Measurements from ENCODE around the gene SPTBN5. TPM values are rescaled to one million over a fixed set of nuclear protein-coding genes. Genes with fewer than 3 reads are reported as not detected.

SPTBN5 gene
- total RNA-seq, 5 donors from 2014 or later (not counting 1 experiment from before 2014, with no cell fraction given): 1.0 to 4.0 (median 2.2) TPM

DNA sequence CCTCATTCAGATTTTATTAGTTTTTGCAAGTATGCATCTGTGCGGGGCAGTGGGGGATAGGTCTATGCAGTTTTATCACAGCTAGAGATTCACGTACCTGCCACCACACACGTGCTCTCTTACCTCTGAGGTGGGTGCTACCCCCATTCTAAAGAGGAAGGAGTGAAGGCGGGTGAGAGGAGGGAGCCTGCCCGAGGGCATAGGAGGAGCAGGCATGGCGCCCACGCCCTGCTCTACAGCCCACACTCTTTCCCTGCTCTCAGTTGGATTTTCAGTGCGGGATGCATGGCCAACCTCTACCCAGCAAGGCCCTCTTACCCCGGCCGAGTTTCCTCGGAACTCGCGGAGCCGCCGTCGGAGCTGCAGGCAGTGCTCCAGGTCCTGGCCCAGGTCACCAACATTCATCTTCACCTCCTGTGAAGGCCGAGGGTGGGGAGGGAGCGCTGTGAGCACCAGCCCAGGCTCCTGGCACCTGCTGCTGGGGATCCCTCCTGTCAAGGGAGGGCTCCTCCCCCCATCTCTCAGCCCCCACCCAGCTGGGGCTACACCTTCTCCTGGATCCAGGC is 28.3 kb downstream of the SPTBN5 start:
- Mint-ChIP-seq H3K4me3 (no peak overlapping the region), H3K27ac (no peak overlapping the region), H3K27me3 (peaks cover 0 to 2% of the 10 kb centered on the region in 2 donors), H3K4me1 (peaks cover 7 to 10% (median 8%) of the 10 kb centered on the region in 3 donors), H3K9me3 (no peaks in the 10 kb centered on the region), H3K36me3 (no peaks in the 10 kb centered on the region)
- Histone ChIP-seq H3K9me3 (no peaks in the 10 kb centered on the region), H3K27me3 (replicated peaks in 1 of 2; ENCODE audit: control insufficient read depth in 2 of 2, extremely low read depth in 1 of 2, insufficient read depth in 2 of 2, low read length in 1 of 2) (peaks cover 0 to 11% of the 10 kb centered on the region in 2 experiments), H3K4me1 (ENCODE audit: control insufficient read depth in 1 of 2, extremely low read depth in 1 of 2, insufficient read depth in 2 of 2, low read length in 2 of 2) (peaks cover 3 to 15% of the 10 kb centered on the region in 2 experiments), H3K27ac (ENCODE audit: low read length) (no peak overlapping the region), H3K36me3 (ENCODE audit: control insufficient read depth in 2 of 2, extremely low read depth in 1 of 2, insufficient read depth in 1 of 2, low read length in 1 of 2) (no peaks in the 10 kb centered on the region), H3K4me3 (ENCODE audit: control insufficient read depth in 1 of 2, extremely low read depth in 1 of 2, low read length in 1 of 2) (no peak overlapping the region)
- POLR2A ChIA-PET: no interaction called here
- CTCF ChIA-PET: interaction anchor here in 1 of 2 donors (0.6 kb wide), 1 partner anchor 766 kb away, joined by 3 read pairs; no protein-coding TSS in a partner anchor
- DNase-seq (no peak), ATAC-seq (replicated peaks in 1 of 4) (no peak)
- 91% methylated on average over 12 of the region's 18 CpGs for WGBS (ENCODE audit: insufficient coverage)

DNA sequence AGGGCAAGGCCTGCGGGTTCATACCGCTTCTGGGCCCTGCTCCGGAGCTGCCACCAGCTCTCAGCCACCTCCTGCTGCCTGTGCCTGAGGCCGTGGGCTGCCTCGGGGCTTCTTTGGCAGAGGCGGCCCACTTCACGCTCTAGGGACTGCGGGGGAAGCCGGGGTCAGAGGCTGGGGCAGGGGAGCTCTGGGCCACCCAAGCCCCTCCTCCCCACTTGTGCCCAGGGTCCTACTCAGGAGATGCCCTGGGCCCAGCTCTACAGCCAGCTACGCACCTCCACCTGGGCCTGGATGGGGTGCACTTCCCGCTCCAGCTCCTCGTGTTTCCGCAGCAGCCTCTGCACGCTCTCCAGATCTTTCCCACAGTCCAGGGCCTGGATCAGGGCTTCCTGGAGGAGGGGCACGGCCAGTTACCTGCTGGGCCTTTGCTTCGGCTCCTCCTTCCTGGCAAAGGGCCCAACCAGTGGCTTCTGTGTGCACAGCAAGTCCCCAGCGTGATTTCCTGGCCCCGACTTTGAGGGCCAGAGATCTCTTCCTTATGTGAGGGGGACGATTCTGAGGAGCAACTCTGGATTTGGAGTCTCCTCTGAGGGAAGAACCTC is 31.2 kb downstream of the SPTBN5 start:
- H3K36me3 Mint-ChIP-seq: no peaks in the 10 kb centered on the region
- no peak overlapping the region for H3K27ac ChIP-seq (ENCODE audit: low read length)
- CTCF ChIA-PET: no interaction called here
- peaks cover 0 to 23% of the 10 kb centered on the region in 2 experiments for H3K27me3 ChIP-seq (replicated peaks in 1 of 2; ENCODE audit: control insufficient read depth in 2 of 2, extremely low read depth in 1 of 2, insufficient read depth in 2 of 2, low read length in 1 of 2)
- H3K4me1 ChIP-seq (ENCODE audit: control insufficient read depth in 1 of 2, extremely low read depth in 1 of 2, insufficient read depth in 2 of 2, low read length in 2 of 2): peaks cover 2 to 15% of the 10 kb centered on the region in 2 experiments
- WGBS (ENCODE audit: insufficient coverage): 86% methylated on average over 16 of the region's 19 CpGs
- peaks cover 0 to 5% of the 10 kb centered on the region in 2 donors for H3K27me3 Mint-ChIP-seq
- no peak overlapping the region for H3K4me3 ChIP-seq (ENCODE audit: control insufficient read depth in 1 of 2, extremely low read depth in 1 of 2, low read length in 1 of 2)
- no peaks in the 10 kb centered on the region for H3K9me3 ChIP-seq
- no peak overlapping the region for H3K4me3 Mint-ChIP-seq
- DNase-seq: no peak
- no peak for ATAC-seq (replicated peaks in 1 of 4)
- peaks cover 6 to 12% (median 11%) of the 10 kb centered on the region in 3 donors for H3K4me1 Mint-ChIP-seq
- POLR2A ChIA-PET: no interaction called here
- H3K27ac Mint-ChIP-seq: no peak overlapping the region
- H3K9me3 Mint-ChIP-seq: no peaks in the 10 kb centered on the region
- H3K36me3 ChIP-seq (ENCODE audit: control insufficient read depth in 2 of 2, extremely low read depth in 1 of 2, insufficient read depth in 1 of 2, low read length in 1 of 2): no peaks in the 10 kb centered on the region

DNA sequence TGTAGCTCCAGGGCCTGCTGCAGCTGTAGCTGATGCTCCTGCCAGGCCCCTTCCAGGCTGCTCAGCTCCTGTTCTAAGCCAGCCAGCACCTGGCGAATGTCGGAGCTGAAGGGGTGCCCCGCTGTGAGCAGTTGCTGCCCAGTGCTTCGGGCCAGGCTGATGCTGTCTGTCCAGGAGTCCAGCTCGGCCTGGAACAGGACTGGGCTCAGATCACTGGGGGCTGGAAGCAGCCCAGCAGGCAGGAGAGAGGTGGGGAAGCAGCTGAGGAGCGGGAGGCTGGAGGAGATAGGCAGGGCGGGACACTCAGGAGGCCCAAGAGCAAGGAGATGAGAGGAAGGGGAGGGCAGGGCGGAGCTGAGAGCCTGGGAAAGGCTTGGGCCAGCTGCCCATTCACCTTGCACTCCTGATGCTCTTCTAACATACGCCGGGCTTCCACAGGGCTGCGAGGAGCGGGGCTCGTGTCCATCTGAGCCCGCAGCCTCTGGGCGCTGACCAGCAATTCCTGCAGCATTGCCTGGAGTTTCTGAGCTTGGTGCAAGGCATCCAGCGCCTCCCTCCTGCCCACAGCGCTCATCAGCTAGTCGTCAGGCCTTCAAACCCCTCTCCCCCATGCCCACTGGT is 32.0 kb downstream of the SPTBN5 start:
- Mint-ChIP-seq H3K36me3 (no peaks in the 10 kb centered on the region), H3K27ac (no peak overlapping the region), H3K27me3 (peaks cover 0 to 5% of the 10 kb centered on the region in 2 donors), H3K4me1 (peaks cover 6 to 12% (median 11%) of the 10 kb centered on the region in 3 donors), H3K9me3 (no peaks in the 10 kb centered on the region), H3K4me3 (no peak overlapping the region)
- Histone ChIP-seq H3K27me3 (replicated peaks in 1 of 2; ENCODE audit: control insufficient read depth in 2 of 2, extremely low read depth in 1 of 2, insufficient read depth in 2 of 2, low read length in 1 of 2) (peaks cover 0 to 29% of the 10 kb centered on the region in 2 experiments), H3K27ac (ENCODE audit: low read length) (no peak overlapping the region), H3K36me3 (ENCODE audit: control insufficient read depth in 2 of 2, extremely low read depth in 1 of 2, insufficient read depth in 1 of 2, low read length in 1 of 2) (no peaks in the 10 kb centered on the region), H3K4me3 (ENCODE audit: control insufficient read depth in 1 of 2, extremely low read depth in 1 of 2, low read length in 1 of 2) (no peak overlapping the region), H3K9me3 (no peaks in the 10 kb centered on the region), H3K4me1 (ENCODE audit: control insufficient read depth in 1 of 2, extremely low read depth in 1 of 2, insufficient read depth in 2 of 2, low read length in 2 of 2) (peaks cover 2 to 15% of the 10 kb centered on the region in 2 experiments)
- DNase-seq (no peak), ATAC-seq (replicated peaks in 1 of 4) (no peak)
- 88% methylated on average over 16 of the region's 18 CpGs for WGBS (ENCODE audit: insufficient coverage)
- CTCF ChIA-PET: interaction anchor here in 1 of 2 donors (0.7 kb wide), 1 partner anchor 33 kb away, joined by 3 read pairs; no protein-coding TSS in a partner anchor
- POLR2A ChIA-PET: no interaction called here

DNA sequence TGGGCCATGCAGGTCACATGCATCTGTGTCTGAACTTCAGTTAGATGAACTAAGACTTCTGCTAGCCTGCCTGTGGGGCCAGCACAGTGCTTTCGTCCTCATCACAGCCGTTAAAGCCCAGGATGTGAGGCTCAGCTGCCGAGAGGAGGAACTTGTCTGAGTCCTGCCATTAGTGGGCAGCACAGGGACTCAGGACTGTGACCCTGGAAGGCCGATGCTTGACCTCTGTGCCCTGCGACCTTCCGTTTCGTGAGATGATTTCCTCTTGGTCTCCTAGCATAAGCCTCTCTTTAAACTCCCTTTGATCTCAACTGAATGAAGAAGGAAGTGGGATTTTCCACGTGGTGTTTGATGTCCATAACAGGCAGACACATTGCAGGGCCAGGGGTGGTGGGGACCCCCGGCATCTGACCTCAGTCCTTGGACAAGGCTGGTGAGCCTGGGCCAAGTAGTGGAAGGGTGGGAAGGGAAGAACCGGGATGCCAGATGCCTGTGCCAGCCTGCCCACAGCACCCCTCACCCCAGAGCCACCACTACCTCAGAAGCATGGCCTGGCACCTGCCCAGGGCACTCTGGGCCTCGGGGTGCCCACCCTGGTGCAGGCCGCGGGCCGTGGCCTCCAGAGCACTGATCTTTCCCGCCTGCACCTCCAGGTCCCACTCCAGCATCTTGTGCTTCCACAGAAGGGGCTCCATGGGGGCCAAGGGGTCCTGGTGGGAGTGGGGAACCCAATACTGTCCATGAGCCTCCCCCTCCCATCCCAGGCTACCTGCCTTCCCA is 33.6 kb downstream of the SPTBN5 start:
- Histone ChIP-seq H3K9me3 (no peaks in the 10 kb centered on the region), H3K27ac (ENCODE audit: low read length) (no peak overlapping the region), H3K36me3 (ENCODE audit: control insufficient read depth in 2 of 2, extremely low read depth in 1 of 2, insufficient read depth in 1 of 2, low read length in 1 of 2) (no peaks in the 10 kb centered on the region), H3K27me3 (replicated peaks in 1 of 2; ENCODE audit: control insufficient read depth in 2 of 2, extremely low read depth in 1 of 2, insufficient read depth in 2 of 2, low read length in 1 of 2) (peaks cover 0 to 36% of the 10 kb centered on the region in 2 experiments), H3K4me3 (ENCODE audit: control insufficient read depth in 1 of 2, extremely low read depth in 1 of 2, low read length in 1 of 2) (no peak overlapping the region), H3K4me1 (ENCODE audit: control insufficient read depth in 1 of 2, extremely low read depth in 1 of 2, insufficient read depth in 2 of 2, low read length in 2 of 2) (peaks cover 2 to 15% of the 10 kb centered on the region in 2 experiments)
- H3K27ac Mint-ChIP-seq: no peak overlapping the region
- ChIA-PET POLR2A (no interaction called here), CTCF (no interaction called here)
- H3K27me3 Mint-ChIP-seq: peaks cover 0 to 5% of the 10 kb centered on the region in 2 donors
- H3K9me3 Mint-ChIP-seq: no peaks in the 10 kb centered on the region
- ATAC-seq (replicated peaks in 1 of 4) (peak in 1 of 4 experiments; percentile 41), DNase-seq (no peak)
- H3K4me1 Mint-ChIP-seq: peaks cover 6 to 12% (median 11%) of the 10 kb centered on the region in 3 donors
- no peaks in the 10 kb centered on the region for H3K36me3 Mint-ChIP-seq
- no peak overlapping the region for H3K4me3 Mint-ChIP-seq
- WGBS (ENCODE audit: insufficient coverage): 56% methylated on average over 4 of the region's 15 CpGs

DNA sequence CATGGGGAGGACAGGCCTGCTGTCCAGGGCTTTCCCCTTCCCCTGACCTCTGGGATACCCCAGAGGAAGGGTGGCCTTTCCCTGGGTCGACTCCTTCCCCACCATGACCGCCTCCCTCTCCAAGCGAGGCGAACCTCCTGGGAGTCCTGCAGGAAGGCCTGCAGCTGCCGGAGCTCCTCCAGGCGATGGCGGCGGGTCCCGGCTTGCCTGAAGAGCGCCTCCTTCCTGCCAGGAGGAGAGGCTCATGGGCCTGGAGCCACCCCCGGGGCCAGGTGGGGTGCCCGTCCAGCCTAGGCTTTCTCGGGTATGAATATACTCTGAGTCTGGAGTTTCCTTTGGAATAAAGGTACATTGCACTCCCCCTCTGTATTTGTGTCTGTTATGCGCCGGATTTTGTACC is 35.1 kb downstream of the SPTBN5 start:
- H3K4me3 ChIP-seq (ENCODE audit: control insufficient read depth in 1 of 2, extremely low read depth in 1 of 2, low read length in 1 of 2): no peak overlapping the region

DNA sequence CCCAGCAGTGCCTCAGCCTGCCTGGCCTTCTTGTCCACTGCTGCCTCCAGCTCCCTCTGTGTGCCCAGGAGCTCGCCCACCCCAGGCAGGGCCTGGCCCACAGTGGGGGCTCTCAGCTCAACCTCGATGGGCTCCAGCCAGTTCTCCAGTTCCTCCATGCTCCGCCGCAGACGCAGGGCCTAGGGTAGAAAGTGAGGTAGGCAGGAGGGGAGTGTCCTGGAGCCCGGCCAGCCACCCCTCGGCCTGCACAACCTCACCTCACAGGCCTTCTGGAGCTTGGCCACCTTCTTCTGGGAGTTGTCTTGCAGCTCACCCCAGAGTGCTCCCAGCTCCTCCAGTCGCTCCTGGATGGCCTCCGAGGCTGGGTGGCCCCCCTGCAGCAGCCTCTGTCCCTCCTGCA is 36.5 kb downstream of the SPTBN5 start:
- no peaks in the 10 kb centered on the region for H3K9me3 Mint-ChIP-seq
- ATAC-seq (replicated peaks in 1 of 4) (no peak), DNase-seq (no peak)
- POLR2A ChIA-PET: no interaction called here
- CTCF ChIA-PET: no interaction called here
- no peaks in the 10 kb centered on the region for H3K9me3 ChIP-seq
- peaks cover 2 to 7% of the 10 kb centered on the region in 2 experiments for H3K4me1 ChIP-seq (ENCODE audit: control insufficient read depth in 1 of 2, extremely low read depth in 1 of 2, insufficient read depth in 2 of 2, low read length in 2 of 2)
- H3K27me3 Mint-ChIP-seq: peaks cover 0 to 3% of the 10 kb centered on the region in 2 donors
- no peaks in the 10 kb centered on the region for H3K36me3 Mint-ChIP-seq
- H3K27ac ChIP-seq (ENCODE audit: low read length): no peak overlapping the region
- no peak overlapping the region for H3K4me3 Mint-ChIP-seq
- H3K36me3 ChIP-seq (ENCODE audit: control insufficient read depth in 2 of 2, extremely low read depth in 1 of 2, insufficient read depth in 1 of 2, low read length in 1 of 2): no peaks in the 10 kb centered on the region
- no peak overlapping the region for H3K4me3 ChIP-seq (ENCODE audit: control insufficient read depth in 1 of 2, extremely low read depth in 1 of 2, low read length in 1 of 2)
- peaks cover 0 to 45% of the 10 kb centered on the region in 2 experiments for H3K27me3 ChIP-seq (replicated peaks in 1 of 2; ENCODE audit: control insufficient read depth in 2 of 2, extremely low read depth in 1 of 2, insufficient read depth in 2 of 2, low read length in 1 of 2)
- 91% methylated on average over 4 of the region's 9 CpGs for WGBS (ENCODE audit: insufficient coverage)
- H3K27ac Mint-ChIP-seq: no peak overlapping the region
- peaks cover 6 to 9% (median 7%) of the 10 kb centered on the region in 3 donors for H3K4me1 Mint-ChIP-seq

More for the DNA sequence above, 35.1 kb downstream of the SPTBN5 start:
- POLR2A ChIA-PET: interaction anchor here in 1 of 2 donors (0.5 kb wide), 1 partner anchor 21 kb away, joined by 7 read pairs; no protein-coding TSS in a partner anchor
- Histone ChIP-seq H3K36me3 (ENCODE audit: control insufficient read depth in 2 of 2, extremely low read depth in 1 of 2, insufficient read depth in 1 of 2, low read length in 1 of 2) (no peaks in the 10 kb centered on the region), H3K9me3 (no peaks in the 10 kb centered on the region), H3K4me1 (ENCODE audit: control insufficient read depth in 1 of 2, extremely low read depth in 1 of 2, insufficient read depth in 2 of 2, low read length in 2 of 2) (peaks cover 2 to 15% of the 10 kb centered on the region in 2 experiments), H3K27me3 (replicated peaks in 1 of 2; ENCODE audit: control insufficient read depth in 2 of 2, extremely low read depth in 1 of 2, insufficient read depth in 2 of 2, low read length in 1 of 2) (peaks cover 0 to 36% of the 10 kb centered on the region in 2 experiments), H3K27ac (ENCODE audit: low read length) (no peak overlapping the region)
- 92% methylated on average over 14 of the region's 15 CpGs for WGBS (ENCODE audit: insufficient coverage)
- Mint-ChIP-seq H3K9me3 (no peaks in the 10 kb centered on the region), H3K4me1 (peaks cover 6 to 12% (median 11%) of the 10 kb centered on the region in 3 donors), H3K4me3 (no peak overlapping the region), H3K27me3 (peaks cover 0 to 5% of the 10 kb centered on the region in 2 donors), H3K36me3 (no peaks in the 10 kb centered on the region), H3K27ac (no peak overlapping the region)
- DNase-seq (no peak), ATAC-seq (replicated peaks in 1 of 4) (no peak)
- CTCF ChIA-PET: no interaction called here
